WTC11 (cell line): ENCODE measurements around the gene SPEM3. TPM values are rescaled to one million over a fixed set of nuclear protein-coding genes. Genes with fewer than 3 reads are reported as not detected.
"Not testable (repeated sequence)": the region's sequence is repeated elsewhere in the genome, so short reads cannot be mapped to it uniquely, and the experiment has no call there.

Source experiments
- ATAC-seq: fragments of 200-7000 bp; cut with Tn5 transposase; 2 replicates; pipeline ENCODE4 v1.10.0; 2021; ENCODE audit warnings: mild to moderate bottlenecking, moderate library complexity
- CTCF ChIA-PET: fragments of 300-600 bp; sonication (Branson Sonifier 250); formaldehyde crosslinking; loops from one replicate; lab custom pipeline; 2021; ENCODE audit warnings: antibody characterized with exemption; lab: Charles Lee
- POLR2A ChIA-PET: fragments of 350-600 bp; sonication (Branson Sonifier 250); formaldehyde crosslinking; loops from one replicate; lab custom pipeline; 2021; ENCODE audit warnings: antibody characterized with exemption; lab: Charles Lee
- DNase-seq: peaks from one replicate; pipeline ENCODE4 v3.0.0; 2021; ENCODE audit warnings: low spot score
- H3K27ac Mint-ChIP-seq: 2 replicates; pipeline ENCODE4 v1.8.0; 2021; ENCODE audit warnings: mixed read lengths
- H3K27me3 Mint-ChIP-seq: 2 replicates; pipeline ENCODE4 v1.8.0; 2021; ENCODE audit warnings: low read depth, mild to moderate bottlenecking, moderate library complexity, mixed read lengths
- H3K36me3 Mint-ChIP-seq: 2 replicates; pipeline ENCODE4 v1.8.0; 2021; ENCODE audit warnings: mixed read lengths
- H3K4me1 Mint-ChIP-seq: 2 replicates; pipeline ENCODE4 v1.8.0; 2022; ENCODE audit warnings: mixed read lengths
- H3K4me3 Mint-ChIP-seq: 2 replicates; pipeline ENCODE4 v1.8.0; 2021; ENCODE audit warnings: mild to moderate bottlenecking, moderate library complexity, mixed read lengths
- H3K9me3 Mint-ChIP-seq: 2 replicates; pipeline ENCODE4 v1.8.0; 2021; ENCODE audit warnings: mixed read lengths
- total RNA-seq: library from RNA; stranded (reverse); gene quantifications from 3 replicates; pipeline ENCODE4 v1.2.3, GENCODE V29; 2021

The SPEM3 gene
- total RNA-seq, 1 experiment from 2014 or later, result not detected

- POLR2A ChIA-PET, result interaction anchor here (0.7 to 1.0 kb wide), 3 partner anchors 21 to 92 kb away, joined by 3 read pairs; no protein-coding TSS in a partner anchor
- H3K4me1 Mint-ChIP-seq, result peaks cover 63% of the 10 kb centered on the region
- not testable (repeated sequence) for DNase-seq, H3K9me3 Mint-ChIP-seq, H3K36me3 Mint-ChIP-seq, ATAC-seq, H3K27me3 Mint-ChIP-seq
- peak overlapping the region; percentile 99 for H3K27ac Mint-ChIP-seq
- H3K4me3 Mint-ChIP-seq, result peak overlapping the region; percentile 90
- CTCF ChIA-PET, result interaction anchor here (1.2 to 1.4 kb wide), 2 partner anchors 45 to 78 kb away, joined by 4 to 6 read pairs; no protein-coding TSS in a partner anchor
Observed at GRCh38 chr17:7481842-7482741, 53.4 kb downstream of the SPEM3 start.

Other genes with a start within 250 kb of the SPEM3 start
- gene ASGR1, start 249.5 kb upstream of the SPEM3 start, total RNA-seq, result 13.3 to 17.7 TPM (median 15.8 TPM) in 3 replicates
- 47.1 to 59.7 TPM (median 48.0 TPM) in 3 replicates for gene DLG4, start 209.0 kb upstream of the SPEM3 start, total RNA-seq
- gene ACADVL, start 208.9 kb upstream of the SPEM3 start, total RNA-seq, result 213 to 236 TPM (median 221 TPM) in 3 replicates
- gene DVL2, start 194.3 kb upstream of the SPEM3 start, total RNA-seq, result 57.6 to 67.3 TPM (median 59.8 TPM) in 3 replicates
- gene PHF23, start 189.4 kb upstream of the SPEM3 start, total RNA-seq, result 45.8 to 50.1 TPM (median 49.1 TPM) in 3 replicates
- gene GABARAP, start 186.4 kb upstream of the SPEM3 start, total RNA-seq, result 228 to 247 TPM (median 238 TPM) in 3 replicates
- gene CTDNEP1, start 177.1 kb upstream of the SPEM3 start, total RNA-seq, result 120 to 127 TPM (median 126 TPM) in 3 replicates
- gene ELP5, start 176.6 kb upstream of the SPEM3 start, total RNA-seq, result 101 to 103 TPM (median 103 TPM) in 3 replicates
- gene CLDN7, start 166.4 kb upstream of the SPEM3 start, total RNA-seq, result 131 to 136 TPM (median 136 TPM) in 3 replicates
- 5.6 to 6.4 TPM (median 6.2 TPM) in 3 replicates for gene SLC2A4, start 147.1 kb upstream of the SPEM3 start, total RNA-seq
- gene YBX2, start 134.2 kb upstream of the SPEM3 start, total RNA-seq, result 26.8 to 36.5 TPM (median 35.2 TPM) in 3 replicates
- 929 to 1,021 TPM (median 936 TPM) in 3 replicates for gene EIF5A, start 121.2 kb upstream of the SPEM3 start, total RNA-seq
- gene GPS2, start 113.5 kb upstream of the SPEM3 start, total RNA-seq, result 42.2 to 55.9 TPM (median 44.7 TPM) in 3 replicates
- gene NEURL4, start 99.5 kb upstream of the SPEM3 start, total RNA-seq, result 44.3 to 64.4 TPM (median 50.2 TPM) in 3 replicates
- gene ACAP1, start 92.3 kb upstream of the SPEM3 start, total RNA-seq, result 58.6 to 63.9 TPM (median 60.6 TPM) in 3 replicates
- 8.1 to 9.0 TPM (median 8.2 TPM) in 3 replicates for gene KCTD11, start 76.7 kb upstream of the SPEM3 start, total RNA-seq
- gene TMEM95, start 73.7 kb upstream of the SPEM3 start, total RNA-seq, result not detected in 3 replicates
- gene TNK1, start 47.8 kb upstream of the SPEM3 start, total RNA-seq, result 9.3 to 11.8 TPM (median 10.7 TPM) in 3 replicates
- 34.1 to 42.7 TPM (median 37.6 TPM) in 3 replicates for gene PLSCR3, start 34.3 kb upstream of the SPEM3 start, total RNA-seq
- 132 to 180 TPM (median 178 TPM) in 3 replicates for gene TMEM256, start 24.8 kb upstream of the SPEM3 start, total RNA-seq
- gene NLGN2, start 21.0 kb upstream of the SPEM3 start, total RNA-seq, result 76.7 to 112 TPM (median 96.9 TPM) in 3 replicates
- gene SPEM1, start 8.5 kb upstream of the SPEM3 start, total RNA-seq, result 0.18 to 0.35 TPM in 2 of 3 replicates, not detected in the other
- gene SPEM2, start 3.2 kb upstream of the SPEM3 start, total RNA-seq, result 0.13 TPM in 1 of 3 replicates, not detected in the others
- gene TMEM102, start 6.6 kb downstream of the SPEM3 start, total RNA-seq, result 13.5 to 15.3 TPM (median 13.9 TPM) in 3 replicates
- gene FGF11, start 10.7 kb downstream of the SPEM3 start, total RNA-seq, result 19.8 to 29.1 TPM (median 28.0 TPM) in 3 replicates
- gene CHRNB1, start 16.2 kb downstream of the SPEM3 start, total RNA-seq, result 16.0 to 21.5 TPM (median 20.8 TPM) in 3 replicates
- 14.6 to 17.0 TPM (median 16.2 TPM) in 3 replicates for gene ZBTB4, start 50.8 kb downstream of the SPEM3 start, total RNA-seq
- gene SLC35G6, start 52.6 kb downstream of the SPEM3 start, total RNA-seq, result 0.16 to 0.26 TPM (median 0.18 TPM) in 3 replicates
- gene POLR2A, start 55.5 kb downstream of the SPEM3 start, total RNA-seq, result 166 to 170 TPM (median 170 TPM) in 3 replicates
- 8.1 to 10.5 TPM (median 10.2 TPM) in 3 replicates for gene TNFSF12, start 120.2 kb downstream of the SPEM3 start, total RNA-seq
- 2.2 to 3.2 TPM (median 2.9 TPM) in 3 replicates for gene TNFSF13, start 129.9 kb downstream of the SPEM3 start, total RNA-seq
- 72.2 to 85.4 TPM (median 75.2 TPM) in 3 replicates for gene SENP3, start 133.1 kb downstream of the SPEM3 start, total RNA-seq
- 0.41 to 0.87 TPM (median 0.72 TPM) in 3 replicates for gene CD68, start 150.8 kb downstream of the SPEM3 start, total RNA-seq
- 55.3 to 57.7 TPM (median 57.0 TPM) in 3 replicates for gene MPDU1, start 155.0 kb downstream of the SPEM3 start, total RNA-seq
- gene SOX15, start 161.2 kb downstream of the SPEM3 start, total RNA-seq, result 15.2 to 19.9 TPM (median 17.5 TPM) in 3 replicates
- gene FXR2, start 186.0 kb downstream of the SPEM3 start, total RNA-seq, result 32.5 to 35.1 TPM (median 33.3 TPM) in 3 replicates
- gene SAT2, start 199.0 kb downstream of the SPEM3 start, total RNA-seq, result 68.3 to 75.8 TPM (median 73.1 TPM) in 3 replicates
- 0.83 to 1.2 TPM (median 1.1 TPM) in 3 replicates for gene SHBG, start 201.3 kb downstream of the SPEM3 start, total RNA-seq
- gene ATP1B2, start 222.1 kb downstream of the SPEM3 start, total RNA-seq, result 29.1 to 37.5 TPM (median 35.9 TPM) in 3 replicates